SK-N-SH (cell line): ENCODE measurements around the gene ILF3. TPM values are rescaled to one million over a fixed set of nuclear protein-coding genes. Genes with fewer than 3 reads are reported as not detected.

Experiments used
- CTCF ChIA-PET: fragments of 300-600, 350-600 bp; formaldehyde crosslinking; extraction: SDS; loops from one replicate; lab custom pipeline; 2021; lab: Yijun Ruan, JAX
- POLR2A ChIA-PET: fragments of 350-600 bp; sonication (Branson Sonifier 250); formaldehyde crosslinking; extraction: SDS; loops from one replicate; lab custom pipeline; 2020; ENCODE audit warnings: antibody characterized with exemption, inconsistent platforms; lab: Yijun Ruan, JAX
- DNase-seq: peaks from one replicate; pipeline ENCODE4 v3.0.0; 2012
- H2AFZ ChIP-seq: fragments of 200-600 bp; sonication (generic); 2 replicates; pipeline ENCODE4 v1.8.1; 2016; ENCODE audit warnings: antibody characterized with exemption, mild to moderate bottlenecking, low read depth
- H3F3A ChIP-seq: fragments of 200-600 bp; sonication (generic); replicated peaks from 2 replicates; pipeline ENCODE3; 2016; ENCODE audit warnings: antibody characterized with exemption, mild to moderate bottlenecking; ENCODE audit not compliant: insufficient read depth
- H3K27ac ChIP-seq, 2 experiments: fragments of 200-500 bp in 1 of 2; fragments of 200-600 bp in 1 of 2; sonication (Bioruptor generic) in 1 of 2; sonication (generic), shearing (Covaris generic) in 1 of 2; 2 replicates each; pipeline versions ENCODE4 v1.5.1 to v1.6.1; 2014 to 2016; ENCODE audit warnings: low read depth in 2 of 2, inconsistent platforms in 1 of 2, low read length in 1 of 2, mild to moderate bottlenecking in 1 of 2, mixed read lengths in 1 of 2
- H3K27me3 ChIP-seq: fragments of 200-600 bp; sonication (generic), shearing (Covaris generic); 2 replicates; pipeline ENCODE4 v1.6.1; 2016; ENCODE audit warnings: mixed run types; ENCODE audit not compliant: insufficient read depth
- H3K36me3 ChIP-seq, 2 experiments: fragments of 200-500 bp in 1 of 2; fragments of 200-600 bp in 1 of 2; sonication (Bioruptor generic) in 1 of 2; sonication (generic) in 1 of 2; replicated peaks in 1 of 2; 2 replicates each; pipeline versions ENCODE3 to v1.5.1; 2014 to 2016; ENCODE audit warnings: low read length in 1 of 2, mild to moderate bottlenecking in 1 of 2; ENCODE audit not compliant: insufficient read depth in 2 of 2, control insufficient read depth in 1 of 2
- H3K4me1 ChIP-seq, 2 experiments: fragments of 200-500 bp in 1 of 2; fragments of 200-600 bp in 1 of 2; sonication (Bioruptor generic) in 1 of 2; sonication (generic), shearing (Covaris generic) in 1 of 2; 2 replicates each; pipeline versions ENCODE4 v1.5.1 to v1.6.1; 2014 to 2016; ENCODE audit warnings: low read depth in 1 of 2, low read length in 1 of 2, mixed run types in 1 of 2; ENCODE audit not compliant: insufficient read depth in 2 of 2, control insufficient read depth in 1 of 2
- H3K4me2 ChIP-seq: fragments of 200-600 bp; sonication (generic), shearing (Covaris generic); 2 replicates; pipeline ENCODE4 v1.6.1; 2017; ENCODE audit warnings: mixed run types
- H3K4me3 ChIP-seq, 2 experiments: fragments of 200-500 bp in 1 of 2; fragments of 200-600 bp in 1 of 2; sonication (Bioruptor generic) in 1 of 2; sonication (generic), shearing (Covaris generic) in 1 of 2; 2 replicates each; pipeline versions ENCODE4 v1.5.1 to v1.8.1; 2014 to 2016; ENCODE audit warnings: low read depth in 2 of 2, inconsistent platforms in 1 of 2, low read length in 1 of 2, mild to moderate bottlenecking in 1 of 2, mixed read lengths in 1 of 2, moderate library complexity in 1 of 2
- H3K79me2 ChIP-seq: fragments of 200-600 bp; sonication (generic); 2 replicates; pipeline ENCODE4 v1.8.1; 2017; ENCODE audit warnings: mild to moderate bottlenecking; ENCODE audit not compliant: insufficient read depth
- H3K9ac ChIP-seq: fragments of 200-600 bp; sonication (generic); 2 replicates; pipeline ENCODE4 v1.6.1; 2017; ENCODE audit warnings: mixed run types
- H3K9me2 ChIP-seq: fragments of 200-600 bp; sonication (generic); 2 replicates; pipeline ENCODE4 v1.6.1; 2017; ENCODE audit warnings: mixed run types
- H3K9me3 ChIP-seq: fragments of 200-600 bp; sonication (generic); 2 replicates; pipeline ENCODE4 v1.6.1; 2017; ENCODE audit warnings: mixed run types, mild to moderate bottlenecking, moderate library complexity
- H4K20me1 ChIP-seq: fragments of 200-600 bp; sonication (generic); 2 replicates; pipeline ENCODE4 v1.6.1; 2017; ENCODE audit warnings: mild to moderate bottlenecking, mixed run types; ENCODE audit not compliant: insufficient read depth
- CTCF ChIP-seq: fragments of 200-600 bp; sonication (generic); IDR thresholded peaks from 2 replicates; pipeline ENCODE4 v1.6.1; 2017; ENCODE audit warnings: antibody characterized with exemption, mild to moderate bottlenecking, moderate library complexity
- ELF1 ChIP-seq: IDR thresholded peaks from 2 replicates; pipeline ENCODE4 v1.4.0; 2012
- FOSL2 ChIP-seq: IDR thresholded peaks from 2 replicates; pipeline ENCODE4 v1.4.0; 2012; ENCODE audit warnings: low read depth, mild to moderate bottlenecking, moderate library complexity, borderline replicate concordance
- FOXJ3 ChIP-seq: sonication (generic); formaldehyde crosslinking; IDR thresholded peaks from 2 replicates; pipeline ENCODE4 v1.5.1; 2020; ENCODE audit warnings: mild to moderate bottlenecking, missing genetic modification reagents
- GABPA ChIP-seq: IDR thresholded peaks from 2 replicates; pipeline ENCODE4 v1.4.0; 2012; ENCODE audit warnings: low read depth, mild to moderate bottlenecking
- MEF2A ChIP-seq: IDR thresholded peaks from 2 replicates; pipeline ENCODE4 v1.4.0; 2012; ENCODE audit warnings: low read depth, borderline replicate concordance
- NFIC ChIP-seq: IDR thresholded peaks from 2 replicates; pipeline ENCODE4 v1.4.0; 2012; ENCODE audit warnings: borderline replicate concordance
- PBX3 ChIP-seq: IDR thresholded peaks from 2 replicates; pipeline ENCODE4; 2012
- POLR2AphosphoS5 ChIP-seq: IDR thresholded peaks from 2 replicates; pipeline ENCODE4 v1.6.1; 2012; ENCODE audit warnings: low read depth, low read length
- RCOR1 ChIP-seq: fragments of 150-350 bp; IDR thresholded peaks from 2 replicates; pipeline ENCODE4 v1.6.1; 2017; ENCODE audit warnings: antibody characterized with exemption, low read length
- REST ChIP-seq: IDR thresholded peaks from 2 replicates; pipeline ENCODE4 v1.6.1; 2012; ENCODE audit warnings: mild to moderate bottlenecking, low read depth, low read length, moderate library complexity
- RFX5 ChIP-seq: IDR thresholded peaks from 2 replicates; pipeline ENCODE4 v1.6.1; 2012; ENCODE audit warnings: mild to moderate bottlenecking, improper control_type of control experiment, low read length
- TAF1 ChIP-seq: IDR thresholded peaks from 2 replicates; pipeline ENCODE4 v1.6.1; 2012; ENCODE audit warnings: low read depth, mild to moderate bottlenecking, low read length, moderate library complexity, borderline replicate concordance
- YY1 ChIP-seq: IDR thresholded peaks from 2 replicates; pipeline ENCODE4 v1.4.0; 2012; ENCODE audit warnings: low read depth, mild to moderate bottlenecking
- WGBS: methylation state at CpG from one replicate; pipeline ENCODE4 v1.1.6; 2017; ENCODE audit warnings: low lambda C conversion rate; 5-methylcytosine and 5-hydroxymethylcytosine counted together
- polyA plus RNA-seq, 3 experiments: library from polyadenylated mRNA; depleted of rRNA; stranded (reverse); fragments of >200 nt; gene quantifications; 2 replicates each; pipeline ENCODE4 v1.2.3, GENCODE V29; 2012
- TF ChIP-seq, protein P1 (sequence below): IDR thresholded peaks from 2 replicates; pipeline ENCODE4 v1.4.0; 2012; ENCODE audit warnings: low read depth, borderline replicate concordance
- TF ChIP-seq, protein P2 (sequence below): IDR thresholded peaks from 2 replicates; pipeline ENCODE4 v1.4.0; 2012; ENCODE audit warnings: low read depth
- TF ChIP-seq, protein P3 (sequence below): fragments of 150-350 bp; IDR thresholded peaks from 2 replicates; pipeline ENCODE4 v1.6.1; 2016; ENCODE audit warnings: mild to moderate bottlenecking, low read depth, low read length

ILF3 gene
- polyA plus RNA-seq, 1 of the 3 experiments (the other 2 are of a cell fraction): 229 TPM

- POLR2A ChIA-PET: interaction anchor here (1.4 kb wide), 1 partner anchor 116 kb away, joined by 6 read pairs; the partner anchor contains the start of gene TMED1
- peaks cover 9% of the 10 kb centered on the region for H3F3A ChIP-seq
- peak overlapping the region; percentile 95; the same call in 1 of the 2 replicates for H3K9ac ChIP-seq
- H3K4me3 ChIP-seq: peak overlapping the region; percentile 74 to 98
- no peaks in the 10 kb centered on the region for H3K27me3 ChIP-seq
- H3K36me3 ChIP-seq: peaks cover 0 to 5% of the 10 kb centered on the region in 2 experiments
- WGBS: 29% methylated on average over 5 of the region's 5 CpGs
- H3K79me2 ChIP-seq: peaks cover 66% of the 10 kb centered on the region
- no peaks in the 10 kb centered on the region for H3K9me3 ChIP-seq
- H3K4me1 ChIP-seq: peaks cover 4 to 15% of the 10 kb centered on the region in 2 experiments; a peak in 1 of 4 replicates
- H3K9me2 ChIP-seq: no peaks in the 10 kb centered on the region
- H4K20me1 ChIP-seq: peaks cover 61% of the 10 kb centered on the region
- H3K27ac ChIP-seq: no peak overlapping the region; a peak in 1 of 4 replicates
- CTCF ChIA-PET: interaction anchor here (0.6 to 5.9 kb wide), 12 partner anchors 8 to 178 kb away, joined by 3 to 74 read pairs (median 4); partner anchors contain the start of gene TMED1
- TF ChIP-seq NFIC (no peak), RFX5 (no peak), RCOR1 (no peak), CTCF (no peak), POLR2AphosphoS5 (no peak), ELF1 (no peak), FOXJ3 (CRISPR knock-in tag) (no peak), YY1 (no peak), MEF2A (no peak), FOSL2 (no peak), GABPA (no peak), PBX3 (no peak)
- TF ChIP-seq, protein P1, sequence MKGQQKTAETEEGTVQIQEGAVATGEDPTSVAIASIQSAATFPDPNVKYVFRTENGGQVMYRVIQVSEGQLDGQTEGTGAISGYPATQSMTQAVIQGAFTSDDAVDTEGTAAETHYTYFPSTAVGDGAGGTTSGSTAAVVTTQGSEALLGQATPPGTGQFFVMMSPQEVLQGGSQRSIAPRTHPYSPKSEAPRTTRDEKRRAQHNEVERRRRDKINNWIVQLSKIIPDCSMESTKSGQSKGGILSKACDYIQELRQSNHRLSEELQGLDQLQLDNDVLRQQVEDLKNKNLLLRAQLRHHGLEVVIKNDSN: no peak
- TF ChIP-seq, protein P2, sequence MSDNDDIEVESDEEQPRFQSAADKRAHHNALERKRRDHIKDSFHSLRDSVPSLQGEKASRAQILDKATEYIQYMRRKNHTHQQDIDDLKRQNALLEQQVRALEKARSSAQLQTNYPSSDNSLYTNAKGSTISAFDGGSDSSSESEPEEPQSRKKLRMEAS: no peak
- no peak for DNase-seq
- no peak overlapping the region for H2AFZ ChIP-seq
- peak overlapping the region; percentile 97 for H3K4me2 ChIP-seq
Measured at GRCh38 chr19:10719466-10719961, 65.4 kb downstream of the ILF3 start.

GRCh38 chr19:10720607-10721125, 66.5 kb downstream of the ILF3 start:
- Histone ChIP-seq H3K36me3 (peaks cover 0 to 5% of the 10 kb centered on the region in 2 experiments), H3K27me3 (no peaks in the 10 kb centered on the region), H3K9ac (no peak overlapping the region), H4K20me1 (peaks cover 73% of the 10 kb centered on the region), H3K4me1 (peaks cover 4 to 21% of the 10 kb centered on the region in 2 experiments; a peak in 1 of 4 replicates), H3K4me2 (no peak overlapping the region), H2AFZ (no peak overlapping the region), H3K4me3 (no peak overlapping the region), H3K79me2 (peaks cover 78% of the 10 kb centered on the region), H3F3A (peaks cover 15% of the 10 kb centered on the region), H3K9me2 (no peaks in the 10 kb centered on the region), H3K27ac (no peak overlapping the region), H3K9me3 (no peaks in the 10 kb centered on the region)
- ChIA-PET CTCF (interaction anchor here (0.7 to 3.9 kb wide), 4 partner anchors 14 to 144 kb away, joined by 3 to 21 read pairs (median 6); partner anchors contain the start of gene TMED1), POLR2A (no interaction called here)
- no peak for DNase-seq
- WGBS: 98% methylated on average over 6 of the region's 6 CpGs
- no peak for TF ChIP-seq TAF1
- TF ChIP-seq FOSL2: no peak
- no peak for TF ChIP-seq MEF2A
- TF ChIP-seq, protein P3, sequence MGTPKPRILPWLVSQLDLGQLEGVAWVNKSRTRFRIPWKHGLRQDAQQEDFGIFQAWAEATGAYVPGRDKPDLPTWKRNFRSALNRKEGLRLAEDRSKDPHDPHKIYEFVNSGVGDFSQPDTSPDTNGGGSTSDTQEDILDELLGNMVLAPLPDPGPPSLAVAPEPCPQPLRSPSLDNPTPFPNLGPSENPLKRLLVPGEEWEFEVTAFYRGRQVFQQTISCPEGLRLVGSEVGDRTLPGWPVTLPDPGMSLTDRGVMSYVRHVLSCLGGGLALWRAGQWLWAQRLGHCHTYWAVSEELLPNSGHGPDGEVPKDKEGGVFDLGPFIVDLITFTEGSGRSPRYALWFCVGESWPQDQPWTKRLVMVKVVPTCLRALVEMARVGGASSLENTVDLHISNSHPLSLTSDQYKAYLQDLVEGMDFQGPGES: no peak
- TF ChIP-seq REST: no peak
